Brain microvascular endothelial cell (primary cell): Measurements from ENCODE around the gene GNG7.
A peak's percentile ranks its signal among the peaks of the same experiment; 100 is the strongest.
"Not testable (repeated sequence)": the region's sequence is repeated elsewhere in the genome, so short reads cannot be mapped to it uniquely, and the experiment has no call there.

Experiments
- DNase-seq: peaks from one replicate; pipeline ENCODE4 v3.0.0-alpha.2; 2020
- H3K27ac ChIP-seq: fragments of 250-450 bp; sonication (Bioruptor Pico); 2 replicates; pipeline ENCODE4 v1.5.1; 2020; ENCODE audit warnings: mild to moderate bottlenecking, moderate library complexity
- H3K27me3 ChIP-seq: fragments of 250-450 bp; sonication (Bioruptor Pico); replicated peaks from 2 replicates; pipeline ENCODE4 v1.5.1; 2020; ENCODE audit warnings: mild to moderate bottlenecking
- H3K36me3 ChIP-seq: fragments of 250-450 bp; sonication (Bioruptor Pico); replicated peaks from 2 replicates; pipeline ENCODE4 v1.5.1; 2020; ENCODE audit warnings: mild to moderate bottlenecking
- H3K4me3 ChIP-seq: 2 replicates; pipeline ENCODE4 v1.5.1; 2011; ENCODE audit warnings: low read depth, mild to moderate bottlenecking, control low read depth, low read length, moderate library complexity
- CTCF ChIP-seq: IDR thresholded peaks from 2 replicates; pipeline ENCODE4 v1.5.1; 2011; ENCODE audit warnings: low read depth, mild to moderate bottlenecking, moderate library complexity, low read length, control low read depth, inconsistent platforms; ENCODE audit errors: missing control alignments
- in situ Hi-C: cut with HindIII; loops from 2 replicates; pipeline ENCODE4 v1.10.0; 2017; ENCODE audit warnings: low sequenced_read_pairs, low pct_ligation_motif_present

GNG7 gene

GRCh38 chr19:2495130-2495641 lies 207.3 kb downstream of the GNG7 start:
- H3K4me3 ChIP-seq, result peak overlapping the region; percentile 57
- peak; percentile 1 for TF ChIP-seq CTCF
- H3K27ac ChIP-seq, result peak overlapping the region; percentile 80
- DNase-seq, result no peak
- in situ Hi-C loops, result no loop called here
- no peaks in the 10 kb centered on the region for H3K27me3 ChIP-seq
- no peaks in the 10 kb centered on the region for H3K36me3 ChIP-seq

GRCh38 chr19:2494447-2495129 lies 207.9 kb downstream of the GNG7 start:
- DNase-seq, result peak; percentile 78
- in situ Hi-C loops, result no loop called here
- Histone ChIP-seq H3K27me3 (no peaks in the 10 kb centered on the region), H3K27ac (peak overlapping the region; percentile 80), H3K4me3 (peak overlapping the region; percentile 57), H3K36me3 (no peaks in the 10 kb centered on the region)
- no peak for TF ChIP-seq CTCF

- in situ Hi-C loops, result no loop called here
- DNase-seq, result peak; percentile 53
- H3K4me3 ChIP-seq, result peak overlapping the region; percentile 57
- H3K36me3 ChIP-seq, result no peaks in the 10 kb centered on the region
- no peaks in the 10 kb centered on the region for H3K27me3 ChIP-seq
- peak overlapping the region; percentile 80 for H3K27ac ChIP-seq
- no peak for TF ChIP-seq CTCF
These were observed 208.4 kb downstream of the GNG7 start for GRCh38 chr19:2494084-2494446.

- H3K27me3 ChIP-seq, in situ Hi-C loops, DNase-seq, H3K4me3 ChIP-seq, H3K36me3 ChIP-seq: not testable (repeated sequence)
- peak overlapping the region; percentile 80 for H3K27ac ChIP-seq
These were observed 209.0 kb downstream of the GNG7 start for GRCh38 chr19:2493448-2493847.

- Histone ChIP-seq H3K27ac (no peak overlapping the region), H3K4me3 (no peak overlapping the region), H3K36me3 (no peaks in the 10 kb centered on the region), H3K27me3 (no peaks in the 10 kb centered on the region)
- in situ Hi-C loops, result no loop called here
- DNase-seq, result no peak
- TF ChIP-seq CTCF, result no peak
These were observed 209.6 kb downstream of the GNG7 start for GRCh38 chr19:2492870-2493269.

- in situ Hi-C loops, result no loop called here
- peak; percentile 91 for DNase-seq
- H3K27me3 ChIP-seq, result no peaks in the 10 kb centered on the region
- no peak overlapping the region for H3K4me3 ChIP-seq
- no peaks in the 10 kb centered on the region for H3K36me3 ChIP-seq
- peak overlapping the region; percentile 81 for H3K27ac ChIP-seq
- TF ChIP-seq CTCF, result no peak
These were observed 211.2 kb downstream of the GNG7 start for GRCh38 chr19:2491130-2491801.
